K562 (cell line): ENCODE measurements around the gene STEAP2. TPM values are rescaled to one million over a fixed set of nuclear protein-coding genes. Genes with fewer than 3 reads are reported as not detected.

ENCODE experiments used
- ATAC-seq: fragments of 200-7000 bp; cut with Tn5 transposase; 3 replicates; pipeline ENCODE4 v1.9.1; 2020; ENCODE audit warnings: moderate library complexity
- Bru-seq: library from RNA; stranded (reverse); fragments of 400-500 nt; gene quantifications from one replicate; lab custom pipeline; 2021; lab: Mats Ljungman, UMichigan
- BruChase-seq, 2 experiments: library from RNA; stranded (reverse); fragments of 400-500 nt; gene quantifications; one replicate each; lab custom pipeline; 2021; lab: Mats Ljungman, UMichigan
- BruUV-seq: library from RNA; stranded (reverse); fragments of 400-500 nt; replicated peaks from 2 replicates; lab custom pipeline; 2021; lab: Mats Ljungman, UMichigan
- CTCF ChIA-PET: fragments of 300-600 bp; formaldehyde crosslinking; extraction: SDS; loops from one replicate; lab custom pipeline; 2021; ENCODE audit warnings: low intra/inter-chr PET ratio; lab: Yijun Ruan, JAX
- POLR2A ChIA-PET: fragments of 300-600, 350-650 bp; sonication (Branson Sonifier 250); formaldehyde crosslinking; extraction: SDS; loops from one replicate; lab custom pipeline; 2021; ENCODE audit warnings: antibody characterized with exemption, inconsistent platforms; lab: Yijun Ruan, JAX
- DNase-seq, 4 experiments: peaks; one replicate each; pipeline versions ENCODE4 v3.0.0 to v3.0.0-alpha.2; 2011 to 2018; ENCODE audit warnings: low spot score in 3 of 4, mixed read lengths in 3 of 4; ENCODE audit errors: extremely low read depth in 1 of 4
- FAIRE-seq: peaks from 2 replicates; lab custom pipeline; 2011; peaks lifted over from hg19 to GRCh38; lab: Jason Lieb, UNC
- H2AFZ ChIP-seq: 2 replicates; pipeline ENCODE4 v1.6.0; 2011; ENCODE audit warnings: low read depth, low read length, control low read depth, inconsistent platforms
- H3K27ac ChIP-seq: fragments of 200-600 bp; 3 replicates; pipeline ENCODE4 v1.8.0; 2011; ENCODE audit warnings: low read depth, mild to moderate bottlenecking, control low read depth, inconsistent platforms, low read length, moderate library complexity, mixed read lengths; ENCODE audit errors: extremely low read depth
- H3K27me3 ChIP-seq, 2 experiments: fragments of 300-600 bp in 1 of 2; 2 replicates in 1 of 2; 3 replicates in 1 of 2; pipeline versions ENCODE4 v1.6.0 to v1.8.0; 2011; ENCODE audit warnings: inconsistent platforms in 2 of 2, low read length in 2 of 2, mild to moderate bottlenecking in 1 of 2, mixed read lengths in 1 of 2, moderate library complexity in 1 of 2; ENCODE audit not compliant: control insufficient read depth in 2 of 2, insufficient read depth in 2 of 2
- H3K36me3 ChIP-seq: fragments of 300-600 bp; 3 replicates; pipeline ENCODE4 v1.8.0; 2011; ENCODE audit warnings: mild to moderate bottlenecking, low read length, inconsistent platforms; ENCODE audit not compliant: control insufficient read depth, insufficient read depth
- H3K4me1 ChIP-seq, 2 experiments: fragments of 200-600 bp in 1 of 2; replicated peaks in 1 of 2; 2 replicates in 1 of 2; 3 replicates in 1 of 2; pipeline versions ENCODE4 v1.5.1 to v1.8.0; 2011; ENCODE audit warnings: inconsistent platforms in 2 of 2, low read length in 2 of 2, mild to moderate bottlenecking in 1 of 2, mixed read lengths in 1 of 2, moderate library complexity in 1 of 2; ENCODE audit not compliant: control insufficient read depth in 2 of 2, insufficient read depth in 2 of 2
- H3K4me2 ChIP-seq: 2 replicates; pipeline ENCODE4 v1.6.1; 2011; ENCODE audit warnings: low read length, control low read depth, inconsistent platforms, mixed read lengths; ENCODE audit not compliant: insufficient read depth
- H3K4me3 ChIP-seq: fragments of 200-600 bp; sonication (generic), shearing (Covaris generic); 2 replicates; pipeline ENCODE4 v1.5.1; 2016; ENCODE audit warnings: control low read depth, inconsistent platforms
- H3K79me2 ChIP-seq: fragments of 200-600 bp; 3 replicates; pipeline ENCODE4 v1.8.0; 2011; ENCODE audit warnings: low read length, inconsistent platforms; ENCODE audit not compliant: control insufficient read depth, insufficient read depth
- H3K9ac ChIP-seq, 2 experiments: 2 replicates each; pipeline versions ENCODE4 v1.6.0 to v1.6.1; 2011; ENCODE audit warnings: low read depth in 2 of 2, low read length in 2 of 2, control low read depth in 1 of 2, inconsistent platforms in 1 of 2, mild to moderate bottlenecking in 1 of 2, mixed read lengths in 1 of 2; ENCODE audit not compliant: insufficient read depth in 1 of 2
- H3K9me1 ChIP-seq: one replicate; pipeline ENCODE4 v1.6.0; 2011; ENCODE audit warnings: inconsistent platforms, mild to moderate bottlenecking, low read length, moderate library complexity; ENCODE audit not compliant: control insufficient read depth, insufficient read depth
- H3K9me3 ChIP-seq: replicated peaks from 2 replicates; pipeline ENCODE4 v1.5.1; 2011; ENCODE audit warnings: low read depth, low read length, inconsistent platforms; ENCODE audit not compliant: control insufficient read depth, insufficient read depth
- H4K20me1 ChIP-seq: replicated peaks from 2 replicates; pipeline ENCODE4 v1.6.1; 2011; ENCODE audit warnings: low read length, inconsistent platforms, mixed read lengths; ENCODE audit not compliant: control insufficient read depth, insufficient read depth
- HNRNPL ChIP-seq: fragments of 200-400 bp; formaldehyde crosslinking; IDR thresholded peaks from 2 replicates; pipeline ENCODE4 v1.6.1; 2017; ENCODE audit warnings: low read depth, mild to moderate bottlenecking, low read length
- PCBP2 ChIP-seq: fragments of 200-400 bp; formaldehyde crosslinking; IDR thresholded peaks from 2 replicates; pipeline ENCODE4 v1.6.1; 2018; ENCODE audit warnings: low read length, low read depth, mild to moderate bottlenecking, moderate library complexity; ENCODE audit not compliant: poor library complexity, severe bottlenecking
- SAFB ChIP-seq: fragments of 200-400 bp; formaldehyde crosslinking; IDR thresholded peaks from 2 replicates; pipeline ENCODE4 v1.6.1; 2017; ENCODE audit warnings: low read depth, low read length, borderline replicate concordance
- SAP30 ChIP-seq: fragments of 200-600 bp; sonication (generic); IDR thresholded peaks from 2 replicates; pipeline ENCODE4 v1.6.1; 2012; ENCODE audit warnings: borderline replicate concordance, low read depth, mild to moderate bottlenecking, moderate library complexity, low read length, control low read depth, inconsistent platforms; ENCODE audit not compliant: insufficient read depth, poor library complexity, severe bottlenecking
- SIN3B ChIP-seq: fragments of 450-650 bp; IDR thresholded peaks from 2 replicates; pipeline ENCODE4 v1.6.1; 2017; ENCODE audit warnings: low read depth, mild to moderate bottlenecking, moderate library complexity
- SRSF7 ChIP-seq: fragments of 200-400 bp; formaldehyde crosslinking; optimal IDR thresholded peaks from 2 replicates; pipeline ENCODE3; 2017; ENCODE audit warnings: mild to moderate bottlenecking, low read depth, low read length
- TBP ChIP-seq: optimal IDR thresholded peaks from 2 replicates; pipeline ENCODE3; 2011; ENCODE audit warnings: low read depth, low read length, improper control_type of control experiment
- ZNF707 ChIP-seq: fragments of 250-450 bp; sonication (Bioruptor Pico); conservative IDR thresholded peaks from 2 replicates; pipeline ENCODE4 v1.8.0; 2022; ENCODE audit warnings: inconsistent platforms, mild to moderate bottlenecking, moderate library complexity
- WGBS: fragments of 100-300 bp; shearing (Covaris generic); methylation state at CpG from one replicate; pipeline ENCODE4 v1.1.6; 2016; ENCODE audit warnings: low coverage, mixed read lengths; ENCODE audit not compliant: insufficient coverage; ENCODE audit errors: missing lambda C conversion rate; 5-methylcytosine and 5-hydroxymethylcytosine counted together
- in situ Hi-C: fragments of 300-500 bp; cut with MboI; formaldehyde crosslinking; loops from 4 replicates; pipeline ENCODE4 v1.15.0; 2018; ENCODE audit warnings: inconsistent platforms, mixed read lengths
- intact Hi-C: fragments of 100-400 bp; cut with micrococcal nuclease; formaldehyde crosslinking; loops from 2 replicates; pipeline ENCODE4 v1.14.2; 2022
- long read RNA-seq, 3 experiments: library from polyadenylated mRNA in 2 of 3; library from RNA in 1 of 3; unstranded in 2 of 3; stranded (forward) in 1 of 3; transcript quantifications; one replicate each; pipeline ENCODE4 v2.0.0, GENCODE V29; 2019 to 2022
- polyA minus RNA-seq, 3 experiments: library from RNA; depleted of rRNA, polyadenylated mRNA; stranded (reverse); fragments of >200 nt; gene quantifications; 2 replicates each; pipeline ENCODE4 v1.2.3, GENCODE V29; 2011
- polyA plus RNA-seq, 8 experiments: library from polyadenylated mRNA; depleted of rRNA in 4 of 8; stranded (reverse) in 5 of 8; unstranded in 3 of 8; fragments of >200 nt; fragmentation: Nextera tagmentation in 2 of 8; fragmentation: Illumina TruSeq in 1 of 8; extraction: Ambion mirVana in 2 of 8; extraction: Trizol in 1 of 8; gene quantifications; 2 replicates each; pipeline versions ENCODE4 v1.2.1 to v1.2.3, GENCODE V29; 2011 to 2014; ENCODE audit warnings: inconsistent platforms in 1 of 8, missing spikeins in 1 of 8
- total RNA-seq, 7 experiments: library from RNA; depleted of rRNA in 6 of 7; stranded (reverse); fragments of >200 nt in 6 of 7; fragmentation: Illumina TruSeq in 2 of 7; extraction: Trizol in 2 of 7; gene quantifications; 2 replicates each; pipeline versions ENCODE4 v1.2.1 to v1.2.3, GENCODE V29; 2011 to 2021; ENCODE audit warnings: low replicate concordance in 1 of 7
- TF ChIP-seq, protein P1 (sequence below): fragments of 250-450 bp; sonication (Bioruptor Pico); IDR thresholded peaks from 2 replicates; pipeline ENCODE4 v1.5.0; 2021; ENCODE audit warnings: mild to moderate bottlenecking, moderate library complexity
- TF ChIP-seq, protein P2 (sequence below): fragments of 450-650 bp; formaldehyde crosslinking; conservative IDR thresholded peaks from 2 replicates; pipeline ENCODE4 v1.4.0; 2022; ENCODE audit warnings: mild to moderate bottlenecking, missing genetic modification characterization

STEAP2 gene
- not detected in 2 replicates for total RNA-seq (2011; cell fraction: chromatin; rRNA removed; ENCODE audit: low replicate concordance)
- not detected in 2 replicates for total RNA-seq (2011; cell fraction: nucleolus; rRNA removed)
- total RNA-seq (2011; cell fraction: nucleoplasm; rRNA removed) = not detected in 2 replicates
- total RNA-seq (2014; rRNA removed) (not detected in 2 replicates), total RNA-seq (2014; rRNA removed; fragmentation: Illumina TruSeq; extraction: Trizol) (not detected in 2 replicates), total RNA-seq (2015; rRNA removed; fragmentation: Illumina TruSeq; extraction: Trizol) (not detected in 2 replicates), total RNA-seq (2021) (0.02 and 0.04 TPM in 2 replicates), polyA plus RNA-seq (2011; rRNA removed) (not detected in 2 replicates), polyA plus RNA-seq (2014; fragmentation: Illumina TruSeq; extraction: Trizol) (not detected in 2 replicates), polyA plus RNA-seq (2014; fragmentation: Nextera tagmentation; extraction: Ambion mirVana) (under 1 TPM in 1 of 2 experiments, not detected in 1; 0.03 TPM), polyA plus RNA-seq (2014; rRNA removed) (not detected in 2 replicates), polyA minus RNA-seq (2011; rRNA and poly(A)+ RNA removed) (not detected in 2 replicates), Bru-seq, nascent RNA (percentile 28 among the genes with signal in this experiment), BruChase-seq, experiment 1, labeled RNA remaining after a 2-hour chase (percentile 32 among the genes with signal in this experiment), BruChase-seq, experiment 2, labeled RNA remaining after a 6-hour chase (percentile 33 among the genes with signal in this experiment)
- not detected in 2 replicates for polyA plus RNA-seq (2011; cell fraction: cytosol; rRNA removed)
- polyA plus RNA-seq (2011; cell fraction: nucleus; rRNA removed) = not detected in 2 replicates
- 0.03 and 0.10 TPM in 2 replicates for polyA plus RNA-seq (2012)
- polyA minus RNA-seq (2011; cell fraction: cytosol; rRNA and poly(A)+ RNA removed) = not detected in 2 replicates
- polyA minus RNA-seq (2011; cell fraction: nucleus; rRNA and poly(A)+ RNA removed) = under 0.01 TPM in 1 of 2 replicates, not detected in the other
- long read RNA-seq, experiment 1 = 0 reads
- long read RNA-seq, experiment 2 = 0 reads
- long read RNA-seq, experiment 3 = 0 reads

DNA sequence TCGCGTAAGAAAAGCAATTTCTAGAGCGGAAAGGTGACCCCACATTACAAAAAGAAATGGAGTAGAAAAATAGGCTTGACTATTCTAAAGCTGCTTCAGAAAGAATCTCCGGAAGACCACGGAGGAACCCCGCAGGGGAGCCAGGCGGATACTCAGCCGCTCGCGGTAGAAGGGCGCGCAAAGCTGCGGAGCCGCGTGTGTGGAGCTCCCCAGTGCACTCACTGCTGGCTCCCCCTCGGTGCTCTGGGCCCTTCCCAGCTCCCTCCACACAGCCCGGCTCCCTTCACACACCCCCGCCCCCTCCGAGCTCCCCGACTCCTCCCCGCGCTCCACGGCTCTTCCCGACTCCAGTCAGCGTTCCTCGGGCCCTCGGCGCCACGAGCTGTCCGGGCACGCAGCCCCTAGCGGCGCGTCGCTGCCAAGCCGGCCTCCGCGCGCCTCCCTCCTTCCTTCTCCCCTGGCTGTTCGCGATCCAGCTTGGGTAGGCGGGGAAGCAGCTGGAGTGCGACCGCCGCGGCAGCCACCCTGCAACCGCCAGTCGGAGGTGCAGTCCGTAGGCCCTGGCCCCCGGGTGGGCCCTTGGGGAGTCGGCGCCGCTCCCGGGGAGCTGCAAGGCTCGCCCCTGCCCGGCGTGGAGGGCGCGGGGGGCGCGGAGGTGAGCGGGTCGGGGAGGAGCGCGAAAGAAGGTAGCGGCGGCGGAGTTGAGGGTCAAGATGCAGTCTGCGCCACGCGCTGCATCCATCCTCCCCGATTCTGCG is at the start of gene STEAP2:
Gene STEAP2, plus strand, starts transcription at position 350 of the 758 bp plus-strand sequence. CDS start 13,343 bp downstream, outside the sequence.
- H3K27me3 ChIP-seq = peaks cover 15% of the 10 kb centered on the region in 2 experiments; a peak in 4 of 5 replicates
- H4K20me1 ChIP-seq = no peaks in the 10 kb centered on the region
- H2AFZ ChIP-seq = peak within 1 kb of the TSS; percentile 41
- no peak within 1 kb of the TSS for H3K27ac ChIP-seq
- peaks cover 0 to 10% of the 10 kb centered on the region in 2 experiments; a peak in 2 of 5 replicates for H3K4me1 ChIP-seq
- H3K9me1 ChIP-seq = no peaks in the 10 kb centered on the region
- in situ Hi-C loops (no loop called here), intact Hi-C loops (no loop called here)
- no peaks in the 10 kb centered on the region for H3K79me2 ChIP-seq
- no peak within 1 kb of the TSS; the same call in 1 of the 2 replicates for H3K4me3 ChIP-seq
- no peaks in the 10 kb centered on the region for H3K9me3 ChIP-seq
- peak in 3 of 4 experiments; percentile 13 to 46 (median 34) for DNase-seq
- no peaks in the 10 kb centered on the region for H3K36me3 ChIP-seq
- BruUV-seq = no TSS peak
- FAIRE-seq = no peak
- no peak within 1 kb of the TSS for H3K9ac ChIP-seq
- no peak within 1 kb of the TSS for H3K4me2 ChIP-seq
- 10% methylated on average over 54 of the region's 73 CpGs for WGBS
- CTCF ChIA-PET = no interaction called here
- ATAC-seq = peak; percentile 97
- POLR2A ChIA-PET = interaction anchor here (0.6 kb wide), 1 partner anchor 30 kb away, joined by 3 read pairs; no protein-coding TSS in a partner anchor
- TF ChIP-seq SIN3B (no peak), HNRNPL (no peak), TBP (no peak), SAFB (peak; percentile 74), SRSF7 (no peak), SAP30 (no peak), ZNF707 (no peak), PCBP2 (no peak)
- TF ChIP-seq, protein P1, sequence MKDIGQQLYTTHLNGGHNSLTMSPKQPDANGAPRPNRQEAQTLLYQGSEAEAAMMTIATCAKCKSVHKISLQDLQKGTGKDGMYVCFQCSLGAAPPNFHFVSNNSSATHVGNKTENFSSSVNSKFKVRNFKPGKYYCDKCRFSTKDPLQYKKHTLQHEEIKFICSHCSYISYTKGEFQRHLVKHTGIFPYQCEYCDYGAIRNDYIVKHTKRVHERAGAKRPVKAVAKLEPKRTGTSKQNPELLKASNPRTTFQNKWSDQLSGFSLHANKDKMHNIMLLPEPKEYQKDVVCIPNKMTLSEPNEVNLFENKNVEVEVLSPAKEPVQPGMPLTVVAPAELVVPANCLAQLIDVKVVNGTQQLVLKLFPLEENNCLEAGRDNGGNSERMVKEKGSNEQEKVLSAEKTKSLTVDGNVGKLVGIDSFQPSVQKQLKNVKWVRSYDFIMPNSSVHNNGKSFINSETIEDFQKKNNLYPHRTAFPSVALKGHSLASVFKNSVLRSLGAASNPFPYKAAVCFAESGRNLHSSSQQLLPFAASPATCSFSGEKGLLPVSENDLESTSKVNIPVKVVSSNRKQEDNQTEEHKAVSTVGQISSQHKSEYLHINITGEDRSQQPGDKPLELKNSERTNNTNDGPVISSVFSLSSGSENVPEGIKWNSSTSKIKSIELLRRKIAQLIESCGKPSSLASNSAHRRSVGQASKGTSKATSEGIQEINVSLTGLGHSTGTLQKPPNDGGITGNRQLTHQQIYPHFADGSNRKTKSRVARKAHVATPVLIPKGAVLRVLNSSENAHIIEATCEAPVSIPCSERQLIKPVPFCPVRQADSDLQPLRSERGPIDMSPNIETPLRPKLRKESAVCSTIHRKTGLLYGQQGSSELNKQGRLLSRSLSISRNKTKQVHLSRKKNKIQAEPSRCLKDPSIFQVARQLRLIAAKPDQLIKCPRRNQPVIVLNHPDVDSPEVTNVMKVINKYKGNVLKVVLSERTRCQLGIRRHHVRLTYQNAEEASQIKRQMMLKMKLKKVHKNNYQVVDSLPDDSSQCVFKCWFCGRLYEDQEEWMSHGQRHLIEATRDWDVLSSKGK (CRISPR knock-in tag) = no peak
- TF ChIP-seq, protein P2, sequence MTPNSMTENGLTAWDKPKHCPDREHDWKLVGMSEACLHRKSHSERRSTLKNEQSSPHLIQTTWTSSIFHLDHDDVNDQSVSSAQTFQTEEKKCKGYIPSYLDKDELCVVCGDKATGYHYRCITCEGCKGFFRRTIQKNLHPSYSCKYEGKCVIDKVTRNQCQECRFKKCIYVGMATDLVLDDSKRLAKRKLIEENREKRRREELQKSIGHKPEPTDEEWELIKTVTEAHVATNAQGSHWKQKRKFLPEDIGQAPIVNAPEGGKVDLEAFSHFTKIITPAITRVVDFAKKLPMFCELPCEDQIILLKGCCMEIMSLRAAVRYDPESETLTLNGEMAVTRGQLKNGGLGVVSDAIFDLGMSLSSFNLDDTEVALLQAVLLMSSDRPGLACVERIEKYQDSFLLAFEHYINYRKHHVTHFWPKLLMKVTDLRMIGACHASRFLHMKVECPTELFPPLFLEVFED = no peak
